IMR-90 (cell line): Measurements from ENCODE around the gene PRKACB. TPM values are rescaled to one million over a fixed set of nuclear protein-coding genes. Genes with fewer than 3 reads are reported as not detected.

Source experiments
- ATAC-seq: fragments of 200-7000 bp; cut with Tn5 transposase; 2 replicates; pipeline ENCODE4 v1.9.1; 2020; ENCODE audit warnings: low read depth, mild to moderate bottlenecking, moderate library complexity
- BruUV-seq: library from RNA; stranded (reverse); fragments of 400-500 nt; replicated peaks from 2 replicates; lab custom pipeline; 2021; lab: Mats Ljungman, UMichigan
- CTCF ChIA-PET: fragments of 300-600 bp; formaldehyde crosslinking; extraction: SDS; loops from one replicate; lab custom pipeline; 2021; ENCODE audit warnings: antibody characterized with exemption; lab: Yijun Ruan, JAX
- POLR2A ChIA-PET: fragments of 300-600 bp; sonication (Branson Sonifier 250); formaldehyde crosslinking; loops from one replicate; lab custom pipeline; 2022; ENCODE audit warnings: antibody characterized with exemption; ENCODE audit not compliant: unreplicated experiment; lab: Charles Lee
- DNase-seq: peaks from one replicate; pipeline ENCODE4 v3.0.0; 2013
- H2AFZ ChIP-seq: replicated peaks from 2 replicates; pipeline ENCODE3; 2013; ENCODE audit warnings: low read length, mild to moderate bottlenecking; ENCODE audit not compliant: poor library complexity
- H2AK5ac ChIP-seq: 2 replicates; pipeline ENCODE4 v1.6.1; 2013; ENCODE audit warnings: low read depth, low read length, inconsistent platforms
- H2AK9ac ChIP-seq: replicated peaks from 2 replicates; pipeline ENCODE3; 2013; ENCODE audit warnings: mild to moderate bottlenecking, low read depth, low read length, moderate library complexity; ENCODE audit not compliant: poor library complexity
- H2BK120ac ChIP-seq: 2 replicates; pipeline ENCODE4 v1.6.1; 2013; ENCODE audit warnings: low read depth, low read length, inconsistent platforms
- H2BK15ac ChIP-seq: 3 replicates; pipeline ENCODE4 v1.6.1; 2013; ENCODE audit warnings: low read depth, low read length, inconsistent platforms
- H2BK20ac ChIP-seq: 2 replicates; pipeline ENCODE4 v1.6.1; 2013; ENCODE audit warnings: low read depth, mild to moderate bottlenecking, inconsistent platforms, low read length, moderate library complexity
- H2BK5ac ChIP-seq: 2 replicates; pipeline ENCODE4 v1.6.1; 2013; ENCODE audit warnings: mild to moderate bottlenecking, low read depth, low read length, inconsistent platforms; ENCODE audit not compliant: poor library complexity, severe bottlenecking
- H3K14ac ChIP-seq: replicated peaks from 2 replicates; pipeline ENCODE4 v1.6.1; 2013; ENCODE audit warnings: low read depth, low read length, inconsistent platforms
- H3K18ac ChIP-seq: 2 replicates; pipeline ENCODE4 v1.6.1; 2013; ENCODE audit warnings: low read depth, low read length, control low read depth
- H3K23ac ChIP-seq: 2 replicates; pipeline ENCODE4 v1.6.1; 2013; ENCODE audit warnings: low read depth, low read length, inconsistent platforms
- H3K27ac ChIP-seq: 2 replicates; pipeline ENCODE4 v1.5.1; 2013; ENCODE audit warnings: mild to moderate bottlenecking, control low read depth, low read length; ENCODE audit not compliant: insufficient read depth
- H3K27me3 ChIP-seq: 2 replicates; pipeline ENCODE4 v1.6.1; 2013; ENCODE audit warnings: low read length; ENCODE audit not compliant: control insufficient read depth, insufficient read depth
- H3K36me3 ChIP-seq: 2 replicates; pipeline ENCODE4 v1.6.1; 2013; ENCODE audit warnings: low read length, mixed read lengths; ENCODE audit not compliant: control insufficient read depth, insufficient read depth
- H3K4ac ChIP-seq: 2 replicates; pipeline ENCODE4 v1.6.1; 2013; ENCODE audit warnings: low read depth, low read length, inconsistent platforms
- H3K4me1 ChIP-seq: 2 replicates; pipeline ENCODE4 v1.6.1; 2013; ENCODE audit warnings: low read length, mixed read lengths; ENCODE audit not compliant: control insufficient read depth, insufficient read depth
- H3K4me2 ChIP-seq: 2 replicates; pipeline ENCODE4 v1.6.1; 2013; ENCODE audit warnings: low read depth, mild to moderate bottlenecking, control low read depth, low read length, moderate library complexity
- H3K4me3 ChIP-seq: 2 replicates; pipeline ENCODE4 v1.5.1; 2013; ENCODE audit warnings: low read depth, mild to moderate bottlenecking, control low read depth, low read length, moderate library complexity; ENCODE audit not compliant: insufficient read depth
- H3K56ac ChIP-seq: 2 replicates; pipeline ENCODE4 v1.6.1; 2013; ENCODE audit warnings: low read length, inconsistent platforms; ENCODE audit not compliant: insufficient read depth; ENCODE audit errors: extremely low read depth
- H3K79me1 ChIP-seq, 2 experiments: 2 replicates each; pipeline ENCODE4 v1.6.1; 2013; ENCODE audit warnings: low read length in 2 of 2, inconsistent platforms in 1 of 2, low read depth in 1 of 2
- H3K9ac ChIP-seq: 2 replicates; pipeline ENCODE4 v1.6.1; 2013; ENCODE audit warnings: low read depth, low read length, control low read depth
- H3K9me1 ChIP-seq: 2 replicates; pipeline ENCODE4 v1.6.1; 2013; ENCODE audit warnings: low read length, inconsistent platforms; ENCODE audit not compliant: insufficient read depth
- H3K9me3 ChIP-seq: 2 replicates; pipeline ENCODE4 v1.6.1; 2013; ENCODE audit warnings: low read length; ENCODE audit not compliant: control insufficient read depth, insufficient read depth
- H4K20me1 ChIP-seq: 2 replicates; pipeline ENCODE4 v1.6.1; 2013; ENCODE audit warnings: low read length, inconsistent platforms; ENCODE audit not compliant: insufficient read depth
- H4K5ac ChIP-seq: 2 replicates; pipeline ENCODE4 v1.6.1; 2013; ENCODE audit warnings: mild to moderate bottlenecking, low read depth, low read length, control low read depth
- H4K8ac ChIP-seq, 2 experiments: 2 replicates each; pipeline ENCODE4 v1.6.1; 2013; ENCODE audit warnings: low read depth in 2 of 2, low read length in 2 of 2, control low read depth in 1 of 2, inconsistent platforms in 1 of 2
- H4K91ac ChIP-seq: 2 replicates; pipeline ENCODE4 v1.6.1; 2013; ENCODE audit warnings: low read depth, low read length, inconsistent platforms; ENCODE audit not compliant: insufficient read depth
- BHLHE40 ChIP-seq: fragments of 150-350 bp; IDR thresholded peaks from 2 replicates; pipeline ENCODE4 v1.6.1; 2016; ENCODE audit warnings: mild to moderate bottlenecking, low read depth, low read length
- CEBPB ChIP-seq: IDR thresholded peaks from 2 replicates; pipeline ENCODE4 v1.6.1; 2012; ENCODE audit warnings: low read depth, low read length, improper control_type of control experiment
- CHD1 ChIP-seq: IDR thresholded peaks from 2 replicates; pipeline ENCODE4 v1.6.1; 2012; ENCODE audit warnings: low read depth, low read length, improper control_type of control experiment
- FOS ChIP-seq: fragments of 150-350 bp; IDR thresholded peaks from 2 replicates; pipeline ENCODE4 v1.6.1; 2016; ENCODE audit warnings: low read depth, low read length
- MAFK ChIP-seq: IDR thresholded peaks from 2 replicates; pipeline ENCODE4 v1.6.1; 2012; ENCODE audit warnings: low read depth, low read length, improper control_type of control experiment
- MAZ ChIP-seq: IDR thresholded peaks from 2 replicates; pipeline ENCODE4 v1.6.1; 2012; ENCODE audit warnings: low read depth, mild to moderate bottlenecking, low read length, improper control_type of control experiment, moderate library complexity, borderline replicate concordance
- MXI1 ChIP-seq: IDR thresholded peaks from 2 replicates; pipeline ENCODE4 v1.6.1; 2012; ENCODE audit warnings: low read depth, mild to moderate bottlenecking, low read length, moderate library complexity, borderline replicate concordance
- NFE2L2 ChIP-seq: fragments of 150-350 bp; IDR thresholded peaks from 2 replicates; pipeline ENCODE4 v1.6.1; 2016; ENCODE audit warnings: low read depth, mild to moderate bottlenecking, low read length
- POLR2A ChIP-seq: IDR thresholded peaks from 2 replicates; pipeline ENCODE4 v1.6.1; 2012; ENCODE audit warnings: mild to moderate bottlenecking, low read depth, low read length
- RAD21 ChIP-seq: IDR thresholded peaks from 2 replicates; pipeline ENCODE4 v1.6.1; 2012; ENCODE audit warnings: low read length, improper control_type of control experiment
- RCOR1 ChIP-seq: IDR thresholded peaks from 2 replicates; pipeline ENCODE4 v1.6.1; 2012; ENCODE audit warnings: mild to moderate bottlenecking, low read length, improper control_type of control experiment; ENCODE audit not compliant: insufficient replicate concordance
- RFX5 ChIP-seq: IDR thresholded peaks from 2 replicates; pipeline ENCODE4 v1.8.0; 2012; ENCODE audit warnings: low read depth, mild to moderate bottlenecking, low read length, moderate library complexity
- SMC3 ChIP-seq: fragments of 150-350 bp; IDR thresholded peaks from 2 replicates; pipeline ENCODE4 v1.6.1; 2016; ENCODE audit warnings: low read depth, mild to moderate bottlenecking, antibody characterized with exemption, low read length, moderate library complexity
- WGBS, 2 experiments: methylation state at CpG; one replicate each; pipeline versions ENCODE4 v1.1.5 to v1.1.7; 2013; ENCODE audit warnings: missing lambda C conversion rate in 2 of 2; ENCODE audit not compliant: insufficient read length in 1 of 2; ENCODE audit errors: extremely low coverage in 2 of 2; 5-methylcytosine and 5-hydroxymethylcytosine counted together
- dilution Hi-C: fragments of 300-500 bp; cut with HindIII; formaldehyde crosslinking; loops from one replicate; pipeline ENCODE4 v1.14.3; 2018; ENCODE audit warnings: low sequenced_read_pairs; ENCODE audit not compliant: unreplicated experiment
- in situ Hi-C: fragments of 300-500 bp; cut with MboI; formaldehyde crosslinking; loops from 3 replicates; pipeline ENCODE4 v1.14.3; 2019; ENCODE audit warnings: low sequenced_read_pairs, inconsistent platforms, mixed read lengths
- intact Hi-C: fragments of 100-400 bp; cut with micrococcal nuclease; formaldehyde crosslinking; loops from 2 replicates; pipeline ENCODE4 v1.10.0; 2022
- polyA plus RNA-seq, 3 experiments: library from polyadenylated mRNA; depleted of rRNA; stranded (reverse); fragments of >200 nt; gene quantifications; 2 replicates each; pipeline ENCODE4 v1.2.3, GENCODE V29; 2012; ENCODE audit warnings: low replicate concordance in 1 of 3
- total RNA-seq: library from RNA; depleted of rRNA; stranded (reverse); fragments of >200 nt; gene quantifications from 2 replicates; pipeline ENCODE4 v1.2.3, GENCODE V29; 2012
- TF ChIP-seq, protein P1 (sequence below): conservative IDR thresholded peaks from 2 replicates; pipeline ENCODE4 v1.5.1; 2012; ENCODE audit warnings: mild to moderate bottlenecking, low read depth, low read length, improper control_type of control experiment
- TF ChIP-seq, protein P2 (sequence below): fragments of 150-350 bp; IDR thresholded peaks from 2 replicates; pipeline ENCODE4 v1.6.1; 2017; ENCODE audit warnings: mild to moderate bottlenecking, antibody characterized with exemption, low read length, low read depth
- TF ChIP-seq, protein P3 (sequence below): fragments of 150-350 bp; IDR thresholded peaks from 2 replicates; pipeline ENCODE4 v1.6.1; 2016; ENCODE audit warnings: low read depth, mild to moderate bottlenecking, low read length, moderate library complexity, borderline replicate concordance

Gene PRKACB
- total and polyA plus RNA-seq, 2 of the 4 experiments (the other 2 are of a cell fraction), result 8.2 to 8.3 TPM

DNA sequence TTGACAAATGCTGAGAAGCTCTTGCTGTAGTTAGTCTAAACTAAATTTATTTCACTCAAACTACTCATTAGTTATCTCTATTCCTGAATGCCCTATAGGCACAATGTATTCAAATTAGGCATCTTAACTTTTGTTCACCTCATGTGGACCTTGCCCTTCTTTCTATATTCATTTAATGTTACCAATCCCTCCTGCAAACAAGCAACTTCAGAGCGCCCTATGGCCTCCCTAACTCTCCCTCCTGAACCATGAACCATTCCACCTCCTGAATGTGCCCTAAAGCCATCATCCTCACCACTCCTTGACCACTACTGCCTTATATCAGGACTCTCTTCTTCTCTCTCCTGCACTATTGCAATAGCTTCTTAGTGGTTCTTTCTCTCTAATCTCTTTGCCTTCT, 122.7 kb downstream of the PRKACB start:
- Histone ChIP-seq H2BK15ac (no peak overlapping the region), H3K14ac (no peak overlapping the region), H3K9me1 (no peaks in the 10 kb centered on the region; the same call in 1 of the 2 replicates), H2BK5ac (no peak overlapping the region), H3K4me1 (peaks cover 4% of the 10 kb centered on the region; the same call in 1 of the 2 replicates), H3K23ac (no peak overlapping the region), H3K18ac (no peak overlapping the region), H3K9ac (no peak overlapping the region), H3K9me3 (no peaks in the 10 kb centered on the region), H2BK120ac (no peak overlapping the region), H2AK5ac (no peak overlapping the region), H4K8ac (no peak overlapping the region), H2AFZ (no peak overlapping the region), H3K27me3 (no peaks in the 10 kb centered on the region), H3K4me2 (no peak overlapping the region), H3K27ac (no peak overlapping the region), H3K4me3 (no peak overlapping the region), H3K79me1 (no peaks in the 10 kb centered on the region), H4K20me1 (no peaks in the 10 kb centered on the region), H4K5ac (no peak overlapping the region), H4K91ac (no peak overlapping the region), H3K36me3 (no peaks in the 10 kb centered on the region), H3K4ac (no peak overlapping the region), H3K56ac (no peak overlapping the region), H2AK9ac (no peak overlapping the region), H2BK20ac (no peak overlapping the region)
- WGBS, 2 experiments, result no CpG with 5 or more reads among the region's 1 CpG
- DNase-seq (no peak), ATAC-seq (no peak)
- intact Hi-C loops, result no loop called here
- in situ Hi-C loops, result no loop called here
- ChIA-PET CTCF (no interaction called here), POLR2A (no interaction called here)
- no peak for TF ChIP-seq SMC3
- TF ChIP-seq, protein P1, sequence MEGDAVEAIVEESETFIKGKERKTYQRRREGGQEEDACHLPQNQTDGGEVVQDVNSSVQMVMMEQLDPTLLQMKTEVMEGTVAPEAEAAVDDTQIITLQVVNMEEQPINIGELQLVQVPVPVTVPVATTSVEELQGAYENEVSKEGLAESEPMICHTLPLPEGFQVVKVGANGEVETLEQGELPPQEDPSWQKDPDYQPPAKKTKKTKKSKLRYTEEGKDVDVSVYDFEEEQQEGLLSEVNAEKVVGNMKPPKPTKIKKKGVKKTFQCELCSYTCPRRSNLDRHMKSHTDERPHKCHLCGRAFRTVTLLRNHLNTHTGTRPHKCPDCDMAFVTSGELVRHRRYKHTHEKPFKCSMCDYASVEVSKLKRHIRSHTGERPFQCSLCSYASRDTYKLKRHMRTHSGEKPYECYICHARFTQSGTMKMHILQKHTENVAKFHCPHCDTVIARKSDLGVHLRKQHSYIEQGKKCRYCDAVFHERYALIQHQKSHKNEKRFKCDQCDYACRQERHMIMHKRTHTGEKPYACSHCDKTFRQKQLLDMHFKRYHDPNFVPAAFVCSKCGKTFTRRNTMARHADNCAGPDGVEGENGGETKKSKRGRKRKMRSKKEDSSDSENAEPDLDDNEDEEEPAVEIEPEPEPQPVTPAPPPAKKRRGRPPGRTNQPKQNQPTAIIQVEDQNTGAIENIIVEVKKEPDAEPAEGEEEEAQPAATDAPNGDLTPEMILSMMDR, result no peak
- TF ChIP-seq CEBPB, result no peak
- no peak for TF ChIP-seq FOS
- TF ChIP-seq, protein P2, sequence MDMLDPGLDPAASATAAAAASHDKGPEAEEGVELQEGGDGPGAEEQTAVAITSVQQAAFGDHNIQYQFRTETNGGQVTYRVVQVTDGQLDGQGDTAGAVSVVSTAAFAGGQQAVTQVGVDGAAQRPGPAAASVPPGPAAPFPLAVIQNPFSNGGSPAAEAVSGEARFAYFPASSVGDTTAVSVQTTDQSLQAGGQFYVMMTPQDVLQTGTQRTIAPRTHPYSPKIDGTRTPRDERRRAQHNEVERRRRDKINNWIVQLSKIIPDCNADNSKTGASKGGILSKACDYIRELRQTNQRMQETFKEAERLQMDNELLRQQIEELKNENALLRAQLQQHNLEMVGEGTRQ, result no peak
- TF ChIP-seq MAZ, result no peak
- TF ChIP-seq MAFK, result no peak
- TF ChIP-seq RAD21, result no peak
- TF ChIP-seq RFX5, result no peak
- no peak for TF ChIP-seq POLR2A
- no peak for TF ChIP-seq NFE2L2
- TF ChIP-seq, protein P3, sequence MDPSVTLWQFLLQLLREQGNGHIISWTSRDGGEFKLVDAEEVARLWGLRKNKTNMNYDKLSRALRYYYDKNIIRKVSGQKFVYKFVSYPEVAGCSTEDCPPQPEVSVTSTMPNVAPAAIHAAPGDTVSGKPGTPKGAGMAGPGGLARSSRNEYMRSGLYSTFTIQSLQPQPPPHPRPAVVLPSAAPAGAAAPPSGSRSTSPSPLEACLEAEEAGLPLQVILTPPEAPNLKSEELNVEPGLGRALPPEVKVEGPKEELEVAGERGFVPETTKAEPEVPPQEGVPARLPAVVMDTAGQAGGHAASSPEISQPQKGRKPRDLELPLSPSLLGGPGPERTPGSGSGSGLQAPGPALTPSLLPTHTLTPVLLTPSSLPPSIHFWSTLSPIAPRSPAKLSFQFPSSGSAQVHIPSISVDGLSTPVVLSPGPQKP, result no peak
- TF ChIP-seq CHD1, result no peak
- no peak for TF ChIP-seq RCOR1
- TF ChIP-seq MXI1, result no peak
- no peak for TF ChIP-seq BHLHE40
- BruUV-seq, result no TSS peak
- dilution Hi-C loops, result no loop called here
